BLaER1 treated with 17β-estradiol and CSF1 and Interleukin-3, amounts not matched to agents 10 nM and 100 nM (cell line): Measurements from ENCODE around the gene NIBAN1.
"Not testable (repeated sequence)": the region's sequence is repeated elsewhere in the genome, so short reads cannot be mapped to it uniquely, and the experiment has no call there.

ENCODE experiments used
- H3K27ac ChIP-seq, 11 experiments: shearing (Covaris generic); formaldehyde crosslinking; 2 replicates each; pipeline ENCODE4 v1.8.1; 2022
- H3K27me3 ChIP-seq, 11 experiments: shearing (Covaris generic); formaldehyde crosslinking; 2 replicates each; pipeline ENCODE4 v1.8.1; 2022
- H3K36me3 ChIP-seq, 11 experiments: shearing (Covaris generic); formaldehyde crosslinking; 2 replicates each; pipeline ENCODE4 v1.8.1; 2022
- H3K4me1 ChIP-seq, 10 experiments: shearing (Covaris generic); formaldehyde crosslinking; 2 replicates each; pipeline ENCODE4 v1.8.1; 2022
- H3K4me2 ChIP-seq, 11 experiments: shearing (Covaris generic); formaldehyde crosslinking; 2 replicates each; pipeline ENCODE4 v1.8.1; 2022
- H3K4me3 ChIP-seq, 10 experiments: shearing (Covaris generic); formaldehyde crosslinking; 2 replicates each; pipeline ENCODE4 v1.8.1; 2022
- H3K9ac ChIP-seq, 11 experiments: shearing (Covaris generic); formaldehyde crosslinking; 2 replicates each; pipeline ENCODE4 v1.8.1; 2022
- H3K9me3 ChIP-seq, 11 experiments: shearing (Covaris generic); formaldehyde crosslinking; replicated peaks in 1 of 11; 2 replicates each; pipeline ENCODE4 v1.8.1; 2022
- H4K20me1 ChIP-seq, 11 experiments: shearing (Covaris generic); formaldehyde crosslinking; 2 replicates each; pipeline ENCODE4 v1.8.1; 2022
- Cebpa-rat ChIP-seq, 11 experiments: shearing (Covaris generic); IDR thresholded peaks; 2 replicates each; pipeline ENCODE4 v1.8.1; 2022

NIBAN1 gene

DNA sequence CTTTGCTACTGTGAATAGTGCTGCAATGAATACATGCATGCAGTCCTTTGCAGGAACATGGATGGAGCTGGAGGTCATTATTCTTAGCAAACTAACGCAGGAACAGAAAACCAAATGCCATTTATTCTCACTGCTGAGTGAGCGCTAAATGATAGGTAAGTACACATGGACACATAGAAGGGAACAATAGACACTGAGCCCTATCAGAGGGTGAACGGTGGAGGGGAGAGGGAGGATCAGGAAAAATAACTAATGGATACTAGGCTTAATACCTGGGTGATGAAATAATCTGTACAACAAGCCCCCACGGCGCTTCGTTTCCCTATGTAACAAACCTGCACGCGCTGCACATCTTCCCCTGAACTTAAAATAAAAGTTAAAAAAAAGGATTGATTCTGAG lies 8.9 kb downstream of the NIBAN1 start:
- Histone ChIP-seq H3K27me3 (no peaks in the 10 kb centered on the region), H3K27ac (no peak overlapping the region), H3K36me3 (no peaks in the 10 kb centered on the region; a peak in 1 of 22 replicates), H3K9ac (no peak overlapping the region), H3K4me1 (peaks cover 0 to 19% (median 9%) of the 10 kb centered on the region in 10 experiments; a peak in 14 of 20 replicates), H3K9me3 (no peaks in the 10 kb centered on the region), H4K20me1 (no peaks in the 10 kb centered on the region; a peak in 2 of 22 replicates), H3K4me2 (no peak overlapping the region), H3K4me3 (no peak overlapping the region)
- no peak for TF ChIP-seq Cebpa-rat (IDR thresholded peaks at IDR 0.05)

- TF ChIP-seq Cebpa-rat (IDR thresholded peaks at IDR 0.05) = no peak
- H3K27ac ChIP-seq = no peak overlapping the region
- H3K9ac ChIP-seq = no peak overlapping the region
These were observed 14.7 kb downstream of the NIBAN1 start for GRCh38 chr1:184959626-184960025.

GRCh38 chr1:184958554-184959353 lies 15.6 kb downstream of the NIBAN1 start:
- H3K9ac ChIP-seq = no peak overlapping the region
- TF ChIP-seq Cebpa-rat (IDR thresholded peaks at IDR 0.05) = no peak
- no peak overlapping the region for H3K27ac ChIP-seq
- H4K20me1 ChIP-seq = no peaks in the 10 kb centered on the region
- no peaks in the 10 kb centered on the region for H3K27me3 ChIP-seq
- H3K4me2 ChIP-seq = no peak overlapping the region
- H3K36me3 ChIP-seq = peaks cover 0 to 4% (median 0%) of the 10 kb centered on the region in 11 experiments; a peak in 1 of 22 replicates
- H3K4me3 ChIP-seq = no peak overlapping the region
- H3K9me3 ChIP-seq = no peaks in the 10 kb centered on the region
- peaks cover 0 to 18% (median 2%) of the 10 kb centered on the region in 10 experiments; a peak in 10 of 20 replicates for H3K4me1 ChIP-seq

More at GRCh38 chr1:184959626-184960025, 14.7 kb downstream of the NIBAN1 start:
- Histone ChIP-seq H3K4me2 (no peak overlapping the region), H3K4me3 (no peak overlapping the region), H3K9me3 (no peaks in the 10 kb centered on the region), H3K27me3 (no peaks in the 10 kb centered on the region), H3K36me3 (peaks cover 0 to 4% (median 0%) of the 10 kb centered on the region in 11 experiments; a peak in 1 of 22 replicates), H3K4me1 (peaks cover 0 to 18% (median 8%) of the 10 kb centered on the region in 10 experiments; a peak in 14 of 20 replicates), H4K20me1 (no peaks in the 10 kb centered on the region)

GRCh38 chr1:184957901-184958300 lies 16.4 kb downstream of the NIBAN1 start:
- not testable (repeated sequence) for H3K9ac ChIP-seq, H3K36me3 ChIP-seq, H4K20me1 ChIP-seq, H3K27me3 ChIP-seq, H3K4me2 ChIP-seq, H3K27ac ChIP-seq, H3K4me3 ChIP-seq, H3K9me3 ChIP-seq
- H3K4me1 ChIP-seq = peaks cover 0 to 20% (median 4%) of the 10 kb centered on the region in 10 experiments; a peak in 9 of 20 replicates

DNA sequence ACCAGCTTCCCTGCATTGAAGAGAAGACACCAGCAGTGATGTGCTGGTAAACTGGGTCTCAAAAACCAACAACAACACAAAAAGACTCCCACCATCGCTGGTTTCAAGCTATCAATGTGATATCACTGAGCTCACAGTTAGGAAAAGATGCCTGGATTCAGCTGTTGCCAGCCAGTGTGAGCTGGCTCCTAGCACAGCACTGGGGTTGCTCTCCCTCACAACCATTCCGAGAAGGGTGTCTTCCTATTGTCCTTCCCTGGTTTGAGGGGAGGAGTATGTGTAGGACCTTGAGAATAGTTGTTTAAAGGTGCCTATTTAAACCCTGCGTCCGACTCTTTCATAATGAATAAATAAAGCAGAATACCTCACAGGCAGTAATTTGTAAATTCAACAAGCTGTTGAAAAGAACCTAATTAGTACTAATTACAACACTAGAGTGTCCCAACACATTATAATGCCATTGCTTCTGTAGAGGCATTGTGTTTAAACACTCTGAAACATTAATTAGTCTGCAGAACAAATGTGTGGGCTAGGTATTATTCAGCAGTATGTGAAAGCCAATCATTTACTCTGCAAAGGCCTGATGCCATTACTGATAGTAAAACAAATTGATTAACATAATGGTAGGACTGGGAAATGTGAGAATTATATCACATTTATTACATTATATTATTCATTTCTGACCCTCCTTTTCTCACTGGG lies 17.2 kb downstream of the NIBAN1 start:
- no peaks in the 10 kb centered on the region for H3K9me3 ChIP-seq
- peaks cover 0 to 26% (median 4%) of the 10 kb centered on the region in 10 experiments; a peak in 9 of 20 replicates for H3K4me1 ChIP-seq
- no peak overlapping the region for H3K27ac ChIP-seq
- H3K9ac ChIP-seq = no peak overlapping the region
- H3K27me3 ChIP-seq = no peaks in the 10 kb centered on the region
- no peaks in the 10 kb centered on the region for H4K20me1 ChIP-seq
- no peak overlapping the region for H3K4me3 ChIP-seq
- TF ChIP-seq Cebpa-rat (IDR thresholded peaks at IDR 0.05) = no peak
- no peak overlapping the region for H3K4me2 ChIP-seq
- H3K36me3 ChIP-seq = peaks cover 0 to 4% (median 0%) of the 10 kb centered on the region in 11 experiments; a peak in 1 of 22 replicates

DNA sequence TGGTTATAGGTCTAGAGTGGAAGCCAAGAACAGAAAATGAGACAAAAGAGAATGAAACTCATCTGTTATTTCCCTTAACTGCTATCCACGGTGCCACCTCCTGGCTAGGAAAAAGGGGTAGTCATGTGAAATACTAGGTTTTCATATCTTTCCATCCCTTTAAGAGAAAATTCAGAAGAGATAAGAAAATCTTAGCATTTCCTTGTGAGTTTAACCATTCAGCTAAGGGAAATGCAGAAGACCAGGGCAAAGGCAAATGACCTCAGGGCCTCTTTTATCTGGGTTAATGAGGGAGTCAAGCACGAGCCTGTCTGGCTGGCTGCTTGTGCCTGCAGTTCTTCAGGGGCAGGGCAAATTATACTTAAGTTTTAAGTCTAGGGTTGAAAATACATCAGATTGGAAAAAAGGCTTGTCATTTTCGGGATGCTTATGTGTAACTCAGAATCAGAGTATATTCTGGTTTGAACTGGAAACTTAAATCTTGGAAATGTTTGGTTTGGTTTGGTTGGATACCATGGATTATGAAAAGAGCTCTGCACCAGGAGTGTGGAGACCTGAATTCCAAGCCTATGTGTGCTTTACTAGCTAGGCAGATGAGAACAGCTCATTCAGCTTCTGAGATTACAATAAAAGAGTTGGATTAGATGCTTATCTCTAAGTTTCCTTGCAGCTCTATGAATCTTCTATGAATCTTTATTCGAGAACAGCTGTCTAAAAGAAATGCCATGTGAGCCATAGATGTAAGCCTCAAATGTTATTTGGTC lies 19.9 kb downstream of the NIBAN1 start:
- no peaks in the 10 kb centered on the region for H3K27me3 ChIP-seq
- H3K36me3 ChIP-seq = 0 out of 22 replicates have a peak, but pooled peaks cover 0 to 4% (median 0%) of the 10 kb centered on the region in 11 experiments
- no peak overlapping the region for H3K4me3 ChIP-seq
- TF ChIP-seq Cebpa-rat (IDR thresholded peaks at IDR 0.05) = no peak
- H4K20me1 ChIP-seq = no peaks in the 10 kb centered on the region
- peak overlapping the region in 3 of 11 experiments; percentile 21 to 66 (median 62); a peak in 5 of 22 replicates for H3K27ac ChIP-seq
- H3K9me3 ChIP-seq = no peaks in the 10 kb centered on the region
- peak overlapping the region in 5 of 11 experiments; percentile 15 to 72 (median 49); a peak in 9 of 22 replicates for H3K4me2 ChIP-seq
- peaks cover 0 to 34% (median 4%) of the 10 kb centered on the region in 10 experiments; a peak in 9 of 20 replicates for H3K4me1 ChIP-seq
- peak overlapping the region in 1 of 11 experiments; percentile 6; a peak in 1 of 22 replicates for H3K9ac ChIP-seq

GRCh38 chr1:184953600-184954219 lies 20.6 kb downstream of the NIBAN1 start:
- Histone ChIP-seq H3K27me3 (no peaks in the 10 kb centered on the region), H3K27ac (peak overlapping the region in 3 of 11 experiments; percentile 21 to 66 (median 62); a peak in 5 of 22 replicates), H3K36me3 (0 out of 22 replicates have a peak, but pooled peaks cover 0 to 4% (median 0%) of the 10 kb centered on the region in 11 experiments), H3K4me2 (peak overlapping the region in 5 of 11 experiments; percentile 24 to 72 (median 49); a peak in 10 of 22 replicates), H3K4me1 (peaks cover 0 to 34% (median 4%) of the 10 kb centered on the region in 10 experiments; a peak in 9 of 20 replicates), H4K20me1 (no peaks in the 10 kb centered on the region), H3K9me3 (no peaks in the 10 kb centered on the region), H3K9ac (0 out of 22 replicates have a peak overlapping the region, but pooled peaks of 1 of the 11 experiments have one; percentile 6), H3K4me3 (no peak overlapping the region)
- no peak for TF ChIP-seq Cebpa-rat (IDR thresholded peaks at IDR 0.05)

DNA sequence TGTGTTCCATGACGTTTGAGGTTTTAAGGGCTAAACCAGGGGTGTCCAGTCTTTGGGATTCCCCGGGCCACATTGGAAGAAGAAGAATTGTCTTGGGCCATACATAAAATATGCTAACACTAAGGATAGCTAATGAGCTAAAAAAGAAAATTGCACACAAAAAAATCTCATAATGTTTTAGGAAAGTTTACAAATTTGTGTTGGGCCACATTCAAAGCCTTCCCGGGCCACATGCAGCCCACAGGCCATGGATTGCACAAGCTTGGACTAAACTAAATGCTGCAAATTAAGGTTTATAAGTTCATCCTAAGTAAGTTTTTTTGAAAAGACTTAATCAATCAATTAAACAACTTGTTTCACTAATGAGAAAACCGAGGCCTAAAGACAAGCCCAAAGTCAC lies 21.9 kb downstream of the NIBAN1 start:
- Histone ChIP-seq H3K9ac (no peak overlapping the region), H3K4me2 (peak overlapping the region in 1 of 11 experiments; percentile 38; a peak in 1 of 22 replicates), H3K9me3 (no peaks in the 10 kb centered on the region), H3K4me3 (no peak overlapping the region), H3K4me1 (peaks cover 0 to 42% (median 9%) of the 10 kb centered on the region in 10 experiments; a peak in 14 of 20 replicates), H3K27ac (no peak overlapping the region), H4K20me1 (no peaks in the 10 kb centered on the region), H3K36me3 (0 out of 22 replicates have a peak, but pooled peaks cover 0 to 4% (median 0%) of the 10 kb centered on the region in 11 experiments), H3K27me3 (no peaks in the 10 kb centered on the region)
- no peak for TF ChIP-seq Cebpa-rat (IDR thresholded peaks at IDR 0.05)
